ENCODE results near the gene SCRN2. TPM values are rescaled to one million over a fixed set of nuclear protein-coding genes. Genes with fewer than 3 reads are reported as not detected.

SCRN2 gene
- total RNA-seq, 1 donor from 2014 or later = 27.0 TPM

DNA sequence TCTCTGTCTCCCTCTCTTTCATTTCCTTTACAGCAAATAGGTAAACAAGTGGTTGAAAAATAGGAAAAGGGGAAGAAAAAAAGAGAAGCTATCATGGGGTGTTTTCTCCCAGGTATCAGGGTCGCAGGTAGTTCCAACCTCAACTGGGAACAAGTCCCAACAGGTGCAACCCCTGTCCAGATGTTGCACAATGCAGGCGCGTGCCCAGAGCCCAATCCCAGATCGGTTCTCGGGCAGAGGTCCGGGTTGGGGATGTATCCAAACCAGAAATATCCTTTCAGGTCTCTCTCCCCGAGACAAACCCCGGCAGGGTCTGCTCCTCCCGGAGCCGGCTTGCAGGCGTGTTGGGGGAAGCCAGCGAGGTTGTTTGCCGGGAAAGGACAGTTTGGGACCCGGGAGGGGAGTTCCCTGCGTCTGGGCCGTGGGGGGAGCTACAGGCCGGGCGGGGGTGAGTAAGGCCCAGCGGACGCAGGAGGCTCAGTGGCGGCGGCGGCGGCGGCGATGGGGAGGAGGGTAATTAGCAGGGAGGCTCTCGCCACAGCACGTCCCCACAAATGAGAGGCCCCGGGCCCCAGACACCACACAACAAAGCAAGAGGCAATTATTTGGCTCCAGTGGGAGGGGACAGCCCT is 31.1 kb upstream of the SCRN2 start:
- DNase-seq (ENCODE audit: low spot score) = no peak

DNA sequence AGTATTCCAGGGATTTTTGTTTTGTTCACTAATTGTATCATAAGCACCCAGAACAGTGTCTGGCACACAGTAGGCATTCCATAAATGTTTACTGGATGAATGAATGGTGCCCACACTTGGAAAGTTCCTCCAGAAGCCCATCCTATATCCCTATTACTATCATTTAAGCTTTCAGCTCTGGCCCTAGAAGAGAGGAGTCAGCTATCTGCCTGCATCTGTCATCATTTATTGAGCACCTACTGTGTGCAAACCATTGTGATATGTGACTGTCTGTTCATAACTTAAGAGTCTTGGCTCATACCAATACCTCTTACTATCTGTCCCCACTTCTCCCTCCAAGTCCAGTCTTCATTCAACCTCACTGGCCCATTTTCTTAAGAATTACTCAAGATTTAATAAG is 30.0 kb upstream of the SCRN2 start:
- no peak for DNase-seq (ENCODE audit: low spot score)

DNA sequence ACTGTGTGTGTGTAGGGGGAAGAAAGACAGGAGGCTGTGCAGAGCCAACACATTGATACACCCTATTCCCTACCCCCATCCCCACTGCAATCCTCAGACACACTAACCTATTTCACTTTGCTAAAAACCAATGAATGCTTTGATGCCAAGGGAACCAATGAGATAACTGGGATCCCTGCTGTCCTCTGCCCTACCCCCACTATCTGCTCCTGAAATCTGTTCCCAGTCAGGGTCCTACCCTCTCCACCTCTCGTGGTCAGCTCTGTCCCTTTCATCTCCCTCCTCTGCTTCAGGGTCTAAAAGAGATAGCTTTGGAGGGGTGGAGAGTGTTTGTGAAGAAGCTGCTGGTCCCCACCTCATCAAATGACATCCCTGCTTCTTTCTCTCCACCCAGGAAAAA is 29.0 kb upstream of the SCRN2 start:
- no peak for DNase-seq (ENCODE audit: low spot score)

DNA sequence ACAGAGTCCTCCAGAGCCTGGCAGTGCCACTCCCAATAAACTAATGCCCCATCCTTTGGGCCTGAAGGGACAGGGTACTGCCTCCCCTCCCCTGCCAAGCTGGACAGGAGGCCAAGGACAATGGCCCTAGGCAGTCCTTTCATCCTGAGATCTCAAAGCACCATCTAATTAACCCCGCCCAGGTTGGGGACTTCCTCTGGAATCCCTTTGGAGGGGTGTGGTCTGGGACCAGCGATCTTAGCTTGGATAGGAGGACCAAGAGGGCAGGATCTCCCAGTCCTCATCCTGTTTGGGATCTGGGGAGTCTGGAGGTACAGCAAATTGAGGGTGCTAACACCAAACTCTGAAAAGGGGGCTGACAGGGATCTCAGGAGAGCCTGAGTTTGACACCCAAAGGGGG is 28.0 kb upstream of the SCRN2 start:
- no peak for DNase-seq (ENCODE audit: low spot score)

DNA sequence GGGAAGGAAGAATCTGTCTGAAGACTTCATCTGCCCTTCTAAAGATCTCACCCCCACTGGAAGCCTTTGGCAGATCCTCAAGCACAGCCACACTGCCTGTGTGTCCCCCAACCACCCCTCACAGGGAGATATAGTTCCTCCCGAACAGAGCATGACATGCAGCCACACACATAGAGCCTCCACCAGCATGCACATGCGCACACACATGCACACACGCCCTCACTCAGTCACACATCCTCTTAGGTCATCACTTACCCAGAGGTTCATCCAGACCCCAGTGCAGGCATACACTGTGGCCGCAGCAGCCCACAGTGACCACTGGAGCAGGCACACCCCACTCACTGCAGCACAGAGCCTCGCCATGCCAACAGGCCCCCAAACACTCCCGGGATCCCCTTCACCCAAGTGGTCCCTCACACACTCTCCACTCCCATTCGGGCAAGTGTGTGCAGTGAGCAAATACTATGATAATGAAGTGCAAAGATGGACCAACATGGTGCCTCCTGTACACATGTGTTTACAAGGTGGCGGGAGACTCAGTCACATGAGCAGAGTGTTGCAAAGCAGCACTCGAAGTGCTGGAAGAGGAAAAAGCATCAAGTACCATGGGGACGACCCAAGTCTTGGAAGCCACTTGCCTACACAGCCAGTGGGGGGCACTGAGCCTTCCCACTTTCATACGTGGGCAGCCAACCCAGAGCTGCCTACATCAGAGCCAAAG is 26.9 kb upstream of the SCRN2 start:
- DNase-seq (ENCODE audit: low spot score) = no peak

DNA sequence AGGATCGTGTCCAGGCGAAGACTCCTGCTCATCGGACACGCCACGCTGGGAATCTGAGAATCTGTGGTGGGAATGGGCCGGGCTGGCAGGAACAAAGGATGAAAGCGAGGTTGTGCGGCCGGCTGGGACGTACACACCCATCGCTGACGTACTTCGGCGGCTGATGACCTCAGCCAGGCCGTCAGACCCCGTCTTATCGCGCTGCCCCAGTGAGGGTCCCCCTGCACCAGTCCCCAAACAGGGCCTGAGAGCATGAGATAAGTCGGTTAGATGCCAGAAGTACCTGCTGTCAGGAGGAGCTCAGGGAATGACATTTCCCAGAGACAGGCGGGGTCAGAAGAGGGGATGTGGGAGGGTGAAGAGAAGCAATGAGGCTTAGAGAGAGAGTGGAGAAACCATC is 25.9 kb upstream of the SCRN2 start:
- DNase-seq (ENCODE audit: low spot score) = peak; percentile 35

DNA sequence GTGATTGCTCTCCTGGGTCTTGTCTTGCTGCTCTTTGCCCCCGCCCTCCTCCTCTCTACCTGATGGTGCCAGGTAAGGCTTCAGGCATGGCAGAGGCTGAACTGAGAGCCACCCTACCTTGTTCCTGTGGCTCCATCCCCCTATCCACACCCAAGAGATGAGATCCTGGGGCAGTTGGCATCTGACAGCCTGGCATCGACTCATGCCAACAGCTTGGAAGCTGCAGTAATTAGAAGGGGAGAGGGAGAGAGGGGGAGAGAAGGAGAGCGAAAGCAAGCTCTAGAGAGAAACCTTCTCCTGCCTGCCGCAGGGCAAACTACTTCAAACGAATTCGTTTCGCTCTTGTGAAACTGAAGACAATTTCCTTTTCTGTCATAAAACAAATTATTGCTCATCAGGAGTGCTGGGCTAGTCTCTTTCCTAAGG is 23.7 kb upstream of the SCRN2 start:
- DNase-seq (ENCODE audit: low spot score) = no peak

DNA sequence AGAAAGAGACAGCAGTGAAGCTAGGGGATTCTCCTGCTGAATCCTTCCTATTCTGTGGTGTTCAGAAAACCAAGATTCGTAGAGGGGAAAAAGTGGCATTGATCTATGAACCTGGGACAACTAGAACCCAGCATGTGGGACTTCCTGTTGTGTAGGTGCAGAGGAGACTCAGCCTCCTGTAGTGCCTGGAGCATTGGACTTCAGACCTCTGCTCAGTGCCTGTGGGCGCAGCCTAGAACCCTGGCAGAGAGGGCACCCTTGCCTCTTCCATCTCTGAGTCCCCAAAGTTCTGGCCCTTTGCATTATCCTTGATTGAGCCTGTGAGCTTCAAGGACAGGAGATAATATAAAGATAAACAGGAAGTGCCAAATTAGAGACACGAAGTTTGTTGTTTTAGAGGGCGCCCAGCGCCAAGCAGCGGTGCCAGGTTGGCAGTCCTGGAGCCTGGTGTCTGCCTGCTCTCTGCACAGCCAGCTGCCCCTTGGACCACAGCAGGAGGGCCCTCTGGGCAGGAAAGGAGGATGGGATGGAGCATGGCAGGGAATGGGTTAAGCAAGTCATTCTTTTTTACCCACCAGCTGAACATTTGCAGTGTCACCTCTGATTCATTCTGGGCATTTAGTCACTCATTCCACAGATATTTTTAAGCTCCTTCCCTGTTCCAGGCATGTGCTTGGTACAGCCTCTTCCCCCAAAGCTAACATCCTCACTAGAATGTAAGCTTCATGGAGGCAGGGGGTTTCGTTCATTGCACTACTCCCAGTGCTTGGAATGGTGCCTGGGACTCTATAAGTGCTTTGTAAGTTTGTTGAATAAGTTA is 21.8 kb upstream of the SCRN2 start:
- DNase-seq (ENCODE audit: low spot score) = no peak

DNA sequence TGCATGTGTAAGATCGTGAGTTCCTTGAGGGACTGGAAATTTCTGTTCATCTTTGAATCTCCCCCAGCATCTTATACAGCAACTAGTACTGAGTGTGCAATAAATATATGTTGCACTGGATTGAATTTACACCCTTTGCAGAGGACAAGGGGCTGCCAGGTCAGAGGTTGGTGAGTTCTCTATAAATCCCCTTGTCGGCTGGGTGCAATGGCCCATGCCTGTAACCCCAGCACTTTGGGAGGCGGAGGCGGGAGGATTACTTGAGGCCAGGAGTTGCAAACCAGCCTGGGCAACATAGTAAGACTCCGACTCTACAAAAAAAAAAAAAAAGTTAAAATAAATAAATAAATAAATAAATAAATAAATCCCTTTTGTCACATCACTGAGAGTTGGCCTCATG is 19.3 kb upstream of the SCRN2 start:
- no peak for DNase-seq (ENCODE audit: low spot score)

DNA sequence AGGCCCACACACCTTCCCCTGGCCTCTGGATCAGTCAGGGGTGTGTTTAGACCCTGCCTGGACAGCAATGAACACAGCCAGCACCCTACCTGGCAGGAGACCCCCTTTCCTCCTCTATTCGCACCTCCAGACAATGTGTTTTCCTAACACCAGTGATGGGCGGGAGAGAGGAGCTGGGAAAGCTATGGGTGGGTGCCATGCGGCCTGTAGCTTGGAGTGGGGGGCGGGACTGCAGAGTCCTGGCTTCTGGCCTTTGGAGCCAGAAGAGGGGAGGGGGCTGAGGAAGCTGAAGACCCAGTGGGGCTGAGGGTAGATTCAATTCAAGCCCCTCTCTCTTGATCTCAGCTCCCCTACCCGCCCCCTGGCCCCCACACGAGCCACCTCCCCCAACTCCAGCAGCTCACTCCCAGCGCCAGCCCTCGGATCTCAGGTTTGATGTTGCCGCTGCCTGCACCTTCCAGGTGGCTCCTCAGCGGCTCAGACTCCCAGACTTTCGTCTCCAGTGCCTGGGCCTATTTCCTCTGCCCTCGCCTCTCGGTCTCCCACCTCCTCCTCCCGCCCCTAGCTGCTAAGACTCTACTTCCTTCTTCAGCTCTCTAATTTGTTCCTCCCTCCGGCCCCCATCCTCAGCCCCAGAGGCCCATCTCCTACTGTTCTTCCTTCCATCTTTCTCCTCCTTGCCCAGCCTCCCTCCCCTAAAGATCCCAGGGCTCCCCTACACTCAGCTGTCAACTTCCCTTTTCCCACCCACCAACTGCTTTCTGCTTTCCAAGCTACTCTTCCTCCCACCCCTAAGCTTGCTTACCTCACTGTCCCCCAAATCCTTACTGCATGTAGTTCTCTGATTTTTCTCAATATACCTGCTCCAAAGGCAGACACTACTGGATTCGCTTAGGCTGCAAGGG is 16.7 kb upstream of the SCRN2 start:
- no peak for DNase-seq (ENCODE audit: low spot score)

DNA sequence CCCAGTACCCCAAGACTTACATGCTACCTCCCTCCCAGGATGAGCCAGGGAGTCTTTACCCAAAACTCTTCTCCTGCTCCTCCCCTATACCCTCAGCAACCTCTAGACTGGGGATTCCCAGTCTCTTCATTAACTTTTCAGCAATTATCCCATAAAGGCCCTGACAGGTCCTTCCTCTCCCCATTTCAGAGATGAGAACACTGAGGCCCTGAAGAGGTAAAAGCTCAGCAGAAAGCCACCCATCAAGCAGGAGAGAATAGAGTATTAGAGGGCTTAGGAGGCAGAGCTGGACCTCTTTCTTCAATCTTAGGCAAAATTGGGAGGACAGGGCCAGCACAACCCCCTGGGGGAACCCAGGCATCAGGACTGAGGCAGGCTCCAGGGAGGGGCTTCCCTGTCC is 15.8 kb upstream of the SCRN2 start:
- no peak for DNase-seq (ENCODE audit: low spot score)

DNA sequence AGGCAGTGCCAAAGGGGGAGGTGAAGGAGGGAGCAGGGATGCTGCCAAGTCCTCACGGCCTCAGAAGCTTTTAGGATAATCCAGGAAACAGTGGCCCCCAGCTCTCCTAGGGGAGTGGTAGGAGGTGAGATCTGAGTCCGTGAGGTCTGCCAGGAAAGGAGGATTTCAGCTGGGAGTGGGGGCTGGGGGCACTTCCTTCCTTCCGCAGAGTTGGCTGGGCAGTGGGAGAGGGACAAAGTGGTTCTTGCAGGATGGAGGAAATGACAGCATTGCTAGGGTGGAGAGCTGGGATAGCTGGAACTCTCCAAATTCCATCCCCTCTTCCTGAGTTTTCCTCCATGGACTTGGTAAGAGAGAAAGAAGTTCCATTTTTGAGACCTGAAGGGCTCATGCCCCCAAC is 14.7 kb upstream of the SCRN2 start:
- no peak for DNase-seq (ENCODE audit: low spot score)

DNA sequence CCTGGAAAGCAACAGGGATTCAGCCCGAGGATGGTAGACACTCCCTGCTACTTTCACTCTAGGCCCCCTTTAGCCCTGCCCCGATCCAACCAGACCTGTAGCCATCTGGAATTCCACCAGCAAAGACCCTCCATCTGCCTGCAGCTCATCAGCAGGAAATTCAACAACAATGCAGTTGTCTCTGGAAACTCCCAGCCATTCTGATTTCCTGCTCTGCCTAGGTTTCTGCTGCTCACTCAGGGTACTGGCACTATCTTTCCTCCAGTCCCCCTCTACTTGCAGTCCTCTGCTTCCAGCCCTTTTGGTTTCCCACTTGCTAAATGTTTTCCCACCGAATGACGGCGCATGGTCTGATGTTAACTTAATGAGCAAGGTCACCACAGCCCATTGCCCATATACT is 12.5 kb upstream of the SCRN2 start:
- no peak for DNase-seq (ENCODE audit: low spot score)

DNA sequence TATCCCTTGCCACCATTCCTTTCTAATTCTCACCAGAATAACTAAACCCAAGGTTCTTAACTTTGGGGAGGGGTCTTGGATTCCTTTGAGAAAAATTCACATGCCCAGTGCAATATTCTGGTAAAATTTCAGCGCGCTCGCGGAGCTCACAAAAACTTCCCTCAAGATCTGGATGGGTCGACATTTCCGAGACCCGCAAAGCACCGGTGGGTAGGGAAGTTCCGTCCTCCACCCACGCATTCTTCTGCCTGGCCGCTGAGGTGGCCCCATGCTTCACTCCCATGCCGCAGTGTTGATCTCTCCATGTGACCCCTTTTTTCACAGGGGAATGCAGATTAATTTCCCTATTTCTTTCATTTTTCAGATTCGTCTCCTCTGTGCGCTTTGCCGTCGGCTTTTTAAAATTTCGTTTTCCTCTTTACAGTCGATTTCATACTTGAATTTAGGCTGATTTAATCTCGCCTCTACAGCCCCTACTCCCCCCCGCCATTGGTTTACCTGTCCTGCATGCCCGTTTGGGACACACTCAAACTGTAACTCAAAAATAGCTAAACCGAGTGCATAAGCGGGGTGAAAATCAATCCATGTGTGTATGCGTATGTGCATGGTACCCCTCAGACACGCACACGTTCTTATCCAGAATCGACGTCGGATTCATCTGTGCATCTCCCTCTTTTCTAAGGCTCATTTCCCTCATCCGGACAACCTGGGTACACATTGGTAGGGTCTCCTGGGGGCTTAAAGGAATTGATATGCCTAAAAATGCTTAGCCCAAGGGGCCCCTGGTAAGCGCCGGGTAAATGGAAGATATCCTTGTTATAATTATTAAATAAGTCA is 11.3 kb upstream of the SCRN2 start:
- no peak for DNase-seq (ENCODE audit: low spot score)

DNA sequence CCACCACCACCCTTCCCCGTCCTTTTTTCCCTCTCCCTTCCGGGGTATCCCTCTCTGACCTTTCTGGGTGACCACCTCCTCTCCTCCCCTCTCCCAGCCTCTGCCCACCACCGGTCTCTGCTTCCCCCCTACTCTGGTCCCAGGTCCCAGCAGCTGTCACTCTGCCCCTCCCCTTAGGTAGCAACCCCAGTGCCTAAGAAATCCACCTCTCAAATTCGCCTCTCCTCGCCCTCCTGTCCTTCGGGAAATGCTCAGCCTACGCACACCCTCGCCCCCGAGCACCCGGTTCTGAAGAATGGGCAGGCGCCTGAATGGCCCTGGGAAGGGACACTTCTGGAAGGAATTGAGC is 10.7 kb upstream of the SCRN2 start:
- DNase-seq (ENCODE audit: low spot score) = no peak

DNA sequence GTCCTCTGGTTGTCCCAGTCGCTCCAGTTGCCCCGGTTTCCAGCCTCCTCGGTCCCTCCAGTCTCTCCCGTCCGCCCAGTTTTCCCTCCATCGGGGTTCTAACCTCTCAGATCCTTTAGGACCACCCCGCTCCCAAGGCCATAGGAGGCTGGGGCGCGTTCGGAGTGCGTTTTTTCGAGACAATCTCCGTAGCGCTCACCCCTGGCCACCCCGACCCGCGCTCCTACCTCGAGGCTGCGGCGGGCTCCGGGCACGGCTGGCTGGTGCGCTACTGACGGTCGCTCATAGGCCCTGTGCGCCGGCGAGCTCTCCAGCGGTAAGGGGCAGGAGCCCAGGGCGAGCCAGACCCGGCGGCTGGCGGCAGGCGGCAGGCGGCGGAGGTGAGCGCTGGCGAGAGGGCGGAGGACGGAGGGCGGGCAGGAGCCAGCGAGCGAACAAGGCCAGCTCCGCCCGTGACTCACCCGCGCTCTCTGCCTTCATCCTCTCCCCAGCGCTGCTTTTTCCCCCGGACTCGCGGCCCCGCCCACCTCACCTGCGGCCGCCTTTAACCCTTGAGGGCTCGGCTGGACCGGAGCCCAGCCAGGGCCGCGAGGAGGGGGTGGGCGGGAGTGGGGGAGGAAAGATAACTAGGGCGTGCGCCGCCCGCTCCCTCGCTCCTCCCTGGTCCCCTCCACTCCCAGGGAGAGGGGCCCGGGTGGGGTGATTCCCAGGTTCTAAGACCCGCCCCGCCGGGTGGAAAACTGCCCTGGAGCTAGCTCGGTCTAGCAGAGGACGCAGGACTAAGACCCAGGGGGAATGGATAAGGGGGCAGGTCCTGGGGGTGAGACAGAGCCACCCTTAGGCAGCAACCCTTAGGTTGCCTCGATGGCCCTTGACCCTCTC is 9.9 kb upstream of the SCRN2 start, which contains the start of gene SP6:
Gene SP6, minus strand, starts transcription at position 472 of the 882 bp plus-strand sequence. CDS start 2,734 bp downstream, outside the sequence.
- peak; percentile 57 for DNase-seq (ENCODE audit: low spot score)

DNA sequence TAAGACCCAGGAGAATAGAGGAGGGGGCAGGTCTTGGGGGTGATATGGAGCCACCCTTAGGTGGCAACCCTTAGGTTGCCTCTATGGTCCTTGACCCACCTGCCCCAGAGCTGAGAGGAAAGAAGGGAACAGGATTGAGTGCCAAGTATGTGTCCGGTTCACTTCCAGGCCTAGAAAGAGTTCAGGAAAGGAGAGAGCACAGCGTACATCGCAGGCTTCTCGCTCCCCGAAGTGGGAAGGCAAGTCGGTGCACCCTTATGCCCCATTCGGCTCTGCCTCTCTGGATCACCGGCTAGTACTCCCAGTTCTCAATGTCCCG is 9.3 kb upstream of the SCRN2 start:
- no peak for DNase-seq (ENCODE audit: low spot score)

DNA sequence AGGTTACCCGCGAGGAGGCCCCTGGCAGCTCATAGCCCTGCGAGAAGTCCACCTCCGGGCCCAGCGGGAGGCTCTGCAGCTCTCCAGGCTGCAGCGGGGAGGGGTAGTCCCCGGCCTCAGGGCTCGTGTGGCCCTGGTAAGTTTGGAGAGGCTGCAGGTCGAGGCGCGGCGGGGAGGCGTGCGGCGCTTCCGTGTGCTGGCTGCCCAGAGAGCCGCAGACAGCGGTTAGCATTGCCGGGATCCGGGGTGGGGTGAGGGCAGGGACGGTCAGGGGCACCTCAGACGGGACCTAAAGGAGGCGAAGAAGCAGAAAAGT is 7.1 kb upstream of the SCRN2 start:
- no peak for DNase-seq (ENCODE audit: low spot score)

DNA sequence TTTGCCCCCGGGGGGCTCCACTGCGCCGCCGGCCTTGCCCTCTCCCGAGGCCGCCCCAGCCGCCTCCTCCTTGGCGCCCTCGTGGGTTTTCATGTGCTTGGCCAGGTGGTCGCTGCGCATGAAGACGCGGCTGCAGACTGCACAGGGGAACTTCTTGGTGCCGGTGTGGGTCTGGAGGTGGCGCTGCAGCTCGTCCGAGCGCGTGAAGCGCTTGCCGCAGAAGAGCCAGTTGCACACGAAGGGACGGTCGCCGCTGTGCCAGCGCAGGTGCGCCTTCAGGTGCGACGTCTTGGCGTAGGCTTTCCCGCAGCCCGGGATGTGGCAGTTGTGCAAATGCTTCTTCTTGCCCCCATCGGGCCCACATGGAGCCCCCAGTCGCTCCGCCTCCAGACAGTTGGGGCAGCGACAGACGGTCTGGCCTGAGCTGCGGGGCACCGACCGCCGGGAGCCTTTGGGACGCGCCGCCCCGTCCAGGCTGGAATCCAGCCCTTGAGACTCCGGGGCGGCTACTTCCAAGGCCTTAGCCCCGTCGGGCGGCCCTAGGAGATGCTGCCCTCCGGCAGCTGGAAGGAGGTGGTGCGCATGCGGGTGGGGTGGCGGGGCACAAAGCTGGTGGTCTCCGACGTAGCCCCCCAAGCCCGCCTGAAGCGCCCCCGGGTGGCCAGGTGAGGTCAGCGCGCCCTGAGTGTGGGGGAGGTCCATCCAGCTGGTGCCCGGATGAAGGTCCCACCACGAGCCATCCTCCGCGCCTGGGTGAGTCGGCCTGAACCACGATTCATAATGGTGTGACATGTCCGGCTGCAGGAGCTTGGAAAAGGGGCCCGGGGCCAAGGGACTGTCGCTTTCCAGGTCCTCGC is 6.5 kb upstream of the SCRN2 start:
- no peak for DNase-seq (ENCODE audit: low spot score)
